ENCODE results near the gene GAGE12C.
"Not testable (repeated sequence)": the region's sequence is repeated elsewhere in the genome, so short reads cannot be mapped to it uniquely, and the experiment has no call there.

Gene GAGE12C

GRCh38 chrX:49531877-49532276 lies at the start of gene GAGE12C:
Gene GAGE12C (plus strand): TSS chrX:49532177. CDS start chrX:49533332, 1,155 bp downstream.
- H3K9me3 Mint-ChIP-seq (ENCODE audit: low read depth); H3K4me1 Mint-ChIP-seq (ENCODE audit: low read depth): not testable (repeated sequence)

GRCh38 chrX:49541433-49541832 lies 9.5 kb downstream of the GAGE12C start, which contains the start of gene GAGE12D:
Gene GAGE12D (plus strand): TSS chrX:49541733. CDS start chrX:49542888, 1,155 bp downstream.
- not testable (repeated sequence) for H3K36me3 Mint-ChIP-seq; H3K27me3 Mint-ChIP-seq; H3K4me3 Mint-ChIP-seq; H3K4me1 Mint-ChIP-seq (ENCODE audit: low read depth); H3K27ac Mint-ChIP-seq; H3K9me3 Mint-ChIP-seq (ENCODE audit: low read depth)

More at GRCh38 chrX:49531877-49532276, at the start of gene GAGE12C:
- not testable (repeated sequence) for H3K36me3 Mint-ChIP-seq, H3K4me3 Mint-ChIP-seq, H3K27me3 Mint-ChIP-seq, H3K27ac Mint-ChIP-seq

DNA sequence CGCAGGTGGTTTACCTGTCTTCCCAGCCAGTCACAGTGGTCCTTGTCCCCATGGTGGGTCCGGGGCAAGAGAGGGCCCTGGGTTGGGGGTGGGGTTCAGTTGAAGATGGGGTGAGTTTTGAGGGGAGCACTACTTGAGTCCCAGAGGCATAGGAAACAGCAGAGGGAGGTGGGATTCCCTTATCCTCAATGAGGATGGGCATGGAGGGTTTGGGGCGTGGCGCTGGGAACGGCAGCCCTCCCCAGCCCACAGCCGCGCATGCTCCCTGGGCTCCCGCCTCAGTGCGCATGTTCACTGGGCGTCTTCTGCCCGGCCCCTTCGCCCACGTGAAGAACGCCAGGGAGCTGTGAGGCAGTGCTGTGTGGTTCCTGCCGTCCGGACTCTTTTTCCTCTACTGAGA lies 19.0 kb downstream of the GAGE12C start, which contains the start of gene GAGE12E:
GAGE12E (plus strand) TSS at position 301 of the 400 bp plus-strand sequence. CDS start 1,155 bp downstream, outside the sequence.
- not testable (repeated sequence) for H3K4me1 Mint-ChIP-seq (ENCODE audit: low read depth); H3K27ac Mint-ChIP-seq; H3K9me3 Mint-ChIP-seq (ENCODE audit: low read depth); H3K27me3 Mint-ChIP-seq; H3K4me3 Mint-ChIP-seq; H3K36me3 Mint-ChIP-seq

DNA sequence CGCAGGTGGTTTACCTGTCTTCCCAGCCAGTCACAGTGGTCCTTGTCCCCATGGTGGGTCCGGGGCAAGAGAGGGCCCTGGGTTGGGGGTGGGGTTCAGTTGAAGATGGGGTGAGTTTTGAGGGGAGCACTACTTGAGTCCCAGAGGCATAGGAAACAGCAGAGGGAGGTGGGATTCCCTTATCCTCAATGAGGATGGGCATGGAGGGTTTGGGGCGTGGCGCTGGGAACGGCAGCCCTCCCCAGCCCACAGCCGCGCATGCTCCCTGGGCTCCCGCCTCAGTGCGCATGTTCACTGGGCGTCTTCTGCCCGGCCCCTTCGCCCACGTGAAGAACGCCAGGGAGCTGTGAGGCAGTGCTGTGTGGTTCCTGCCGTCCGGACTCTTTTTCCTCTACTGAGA lies 28.6 kb downstream of the GAGE12C start, which contains the start of gene GAGE12F:
GAGE12F (plus strand) TSS at position 301 of the 400 bp plus-strand sequence. CDS start 1,155 bp downstream, outside the sequence.
- not testable (repeated sequence) for H3K27me3 Mint-ChIP-seq; H3K4me1 Mint-ChIP-seq (ENCODE audit: low read depth); H3K4me3 Mint-ChIP-seq; H3K27ac Mint-ChIP-seq; H3K36me3 Mint-ChIP-seq; H3K9me3 Mint-ChIP-seq (ENCODE audit: low read depth)

GRCh38 chrX:49568728-49569127 lies 36.8 kb downstream of the GAGE12C start:
- not testable (repeated sequence) for H3K27ac Mint-ChIP-seq, H3K36me3 Mint-ChIP-seq

GRCh38 chrX:49569152-49569551 lies 37.2 kb downstream of the GAGE12C start:
- H3K4me3 Mint-ChIP-seq; H3K4me1 Mint-ChIP-seq (ENCODE audit: low read depth); H3K27me3 Mint-ChIP-seq; H3K9me3 Mint-ChIP-seq (ENCODE audit: low read depth); H3K27ac Mint-ChIP-seq; H3K36me3 Mint-ChIP-seq: not testable (repeated sequence)

More at GRCh38 chrX:49568728-49569127, 36.8 kb downstream of the GAGE12C start:
- H3K9me3 Mint-ChIP-seq (ENCODE audit: low read depth); H3K4me3 Mint-ChIP-seq; H3K27me3 Mint-ChIP-seq; H3K4me1 Mint-ChIP-seq (ENCODE audit: low read depth): not testable (repeated sequence)

GRCh38 chrX:49570100-49570499 lies 38.1 kb downstream of the GAGE12C start, which contains the start of gene GAGE12G:
Gene GAGE12G (plus strand): TSS chrX:49570400. CDS start chrX:49571555, 1,155 bp downstream.
- H3K4me1 Mint-ChIP-seq (ENCODE audit: low read depth); H3K27ac Mint-ChIP-seq; H3K9me3 Mint-ChIP-seq (ENCODE audit: low read depth); H3K4me3 Mint-ChIP-seq; H3K27me3 Mint-ChIP-seq; H3K36me3 Mint-ChIP-seq: not testable (repeated sequence)

DNA sequence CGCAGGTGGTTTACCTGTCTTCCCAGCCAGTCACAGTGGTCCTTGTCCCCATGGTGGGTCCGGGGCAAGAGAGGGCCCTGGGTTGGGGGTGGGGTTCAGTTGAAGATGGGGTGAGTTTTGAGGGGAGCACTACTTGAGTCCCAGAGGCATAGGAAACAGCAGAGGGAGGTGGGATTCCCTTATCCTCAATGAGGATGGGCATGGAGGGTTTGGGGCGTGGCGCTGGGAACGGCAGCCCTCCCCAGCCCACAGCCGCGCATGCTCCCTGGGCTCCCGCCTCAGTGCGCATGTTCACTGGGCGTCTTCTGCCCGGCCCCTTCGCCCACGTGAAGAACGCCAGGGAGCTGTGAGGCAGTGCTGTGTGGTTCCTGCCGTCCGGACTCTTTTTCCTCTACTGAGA lies 47.7 kb downstream of the GAGE12C start, which contains the start of gene GAGE12H:
GAGE12H (plus strand) TSS at position 301 of the 400 bp plus-strand sequence. CDS start 1,155 bp downstream, outside the sequence.
- H3K36me3 Mint-ChIP-seq; H3K4me1 Mint-ChIP-seq (ENCODE audit: low read depth); H3K4me3 Mint-ChIP-seq; H3K9me3 Mint-ChIP-seq (ENCODE audit: low read depth); H3K27me3 Mint-ChIP-seq; H3K27ac Mint-ChIP-seq: not testable (repeated sequence)
